HG02798 (cell line): ENCODE measurements around the gene CCL13.

ENCODE experiments used
- ATAC-seq: cut with Tn5 transposase; IDR thresholded peaks from one replicate; pipeline ENCODE4 v1.9.1; 2021; ENCODE audit warnings: mild to moderate bottlenecking; ENCODE audit not compliant: unreplicated experiment, poor library complexity

CCL13 gene

DNA sequence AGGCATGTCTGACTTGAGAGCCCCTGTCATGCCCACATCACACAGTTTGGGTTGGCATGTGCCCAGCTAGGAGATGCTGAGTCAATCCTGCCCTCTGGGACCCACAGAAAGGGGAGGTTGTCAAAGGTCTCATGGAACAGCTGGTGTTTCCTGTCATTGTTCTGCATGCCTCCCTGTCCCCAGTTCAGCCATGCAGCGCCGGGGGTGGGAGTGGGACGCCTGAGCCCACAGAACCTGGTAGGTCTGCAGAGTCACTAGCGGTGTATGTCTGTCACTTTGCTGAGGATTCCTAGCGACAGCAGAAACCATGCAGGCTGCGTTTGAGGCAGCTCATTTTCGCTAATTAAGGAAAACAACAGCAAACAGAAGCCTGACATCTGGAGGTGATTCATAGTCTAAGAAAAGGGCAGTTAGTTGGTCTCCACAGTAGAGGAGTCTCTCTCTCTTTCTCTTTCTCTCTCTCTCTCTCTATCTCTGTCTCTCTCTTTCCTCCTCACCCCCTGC, 26.4 kb downstream of the CCL13 start:
- ATAC-seq, result no peak

DNA sequence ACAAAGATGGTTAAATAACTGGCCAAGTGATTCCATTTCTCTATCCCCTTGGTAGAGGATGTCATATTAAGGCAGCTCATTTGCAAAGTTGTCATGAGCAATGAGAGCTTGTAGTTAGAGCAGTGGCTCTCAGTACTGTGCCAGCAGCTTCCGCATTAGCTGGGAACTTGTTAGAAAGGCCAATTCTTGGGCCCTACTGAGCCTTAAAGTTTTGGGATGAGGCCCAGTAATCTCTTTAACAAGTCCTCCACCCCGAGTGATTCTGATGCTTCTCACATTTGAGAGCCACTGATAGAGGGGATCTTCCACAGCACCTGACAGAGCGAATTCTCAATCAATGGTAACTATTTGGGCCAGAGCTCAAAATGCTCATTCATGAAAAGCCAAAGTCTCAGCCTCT, 26.9 kb downstream of the CCL13 start:
- no peak for ATAC-seq

DNA sequence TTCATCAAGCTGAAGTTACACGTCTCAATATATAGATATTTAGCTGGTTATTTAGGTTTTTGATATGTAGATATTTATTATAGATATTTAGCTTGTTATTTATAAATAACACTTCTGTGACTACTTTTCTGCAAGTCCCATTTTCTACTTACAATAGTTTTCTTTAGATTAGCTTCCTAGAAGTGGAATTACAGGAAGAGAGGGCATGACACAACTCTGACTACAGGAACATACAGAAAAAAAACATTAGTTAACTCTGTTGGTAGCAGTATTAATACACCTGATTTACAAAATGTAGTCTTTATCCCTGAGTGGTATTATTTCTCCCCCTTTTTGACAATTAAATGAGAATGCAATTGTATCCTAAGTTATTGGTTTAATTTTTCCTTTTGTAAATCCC, 28.0 kb downstream of the CCL13 start:
- no peak for ATAC-seq

DNA sequence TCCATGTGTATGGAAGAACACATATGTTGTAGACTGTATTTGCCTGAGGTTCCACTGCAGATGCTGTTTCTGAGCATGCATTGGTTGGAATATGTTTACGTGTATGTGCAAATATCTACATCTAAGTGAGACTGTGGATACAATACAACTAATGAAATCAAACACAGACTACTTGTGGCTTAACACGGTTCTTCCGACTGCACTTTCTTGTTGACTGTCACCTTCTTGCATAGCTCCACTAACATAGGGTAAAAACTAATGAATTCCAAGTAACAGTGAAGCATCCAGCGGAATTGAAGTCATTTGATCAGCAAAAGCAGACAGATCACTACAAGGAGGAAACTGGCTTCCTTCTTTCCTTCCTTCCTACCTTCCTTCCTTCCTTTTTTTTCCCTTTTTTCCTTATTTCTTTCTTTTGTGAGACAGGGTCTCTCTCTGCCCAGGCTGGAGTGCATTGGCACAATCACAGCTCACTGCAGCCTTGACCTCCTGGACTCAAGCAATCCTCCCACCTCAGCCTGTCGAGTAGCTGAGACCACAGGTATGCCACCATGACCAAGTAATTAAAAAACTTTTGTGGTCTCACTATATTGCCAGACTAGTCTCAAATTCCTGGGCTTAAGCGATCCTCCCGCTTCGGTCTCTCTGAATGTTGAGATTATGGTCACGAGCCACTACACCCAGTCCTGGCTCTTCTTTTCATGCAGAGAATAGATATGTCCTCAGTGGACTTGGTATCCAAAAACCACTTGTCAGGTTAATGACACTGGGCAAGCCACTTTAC, 28.7 kb downstream of the CCL13 start:
- ATAC-seq, result no peak

DNA sequence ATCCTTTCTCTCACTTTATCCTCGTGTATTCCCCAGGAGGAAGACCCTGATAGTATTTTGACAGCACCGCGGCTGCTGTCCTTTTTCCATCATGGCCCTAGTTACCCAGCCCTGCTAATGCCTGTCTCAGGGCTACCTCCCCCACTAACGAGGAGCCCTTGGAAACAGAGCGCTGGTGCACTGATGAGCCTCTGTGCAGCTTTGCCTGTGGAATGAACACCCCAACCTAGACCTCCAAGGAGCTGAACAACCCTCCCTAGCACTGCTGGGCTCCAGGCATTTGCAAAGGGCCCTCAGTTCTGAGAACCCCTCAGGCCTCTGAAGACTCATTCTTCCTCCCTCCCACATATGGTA, 30.0 kb downstream of the CCL13 start:
- no peak for ATAC-seq

DNA sequence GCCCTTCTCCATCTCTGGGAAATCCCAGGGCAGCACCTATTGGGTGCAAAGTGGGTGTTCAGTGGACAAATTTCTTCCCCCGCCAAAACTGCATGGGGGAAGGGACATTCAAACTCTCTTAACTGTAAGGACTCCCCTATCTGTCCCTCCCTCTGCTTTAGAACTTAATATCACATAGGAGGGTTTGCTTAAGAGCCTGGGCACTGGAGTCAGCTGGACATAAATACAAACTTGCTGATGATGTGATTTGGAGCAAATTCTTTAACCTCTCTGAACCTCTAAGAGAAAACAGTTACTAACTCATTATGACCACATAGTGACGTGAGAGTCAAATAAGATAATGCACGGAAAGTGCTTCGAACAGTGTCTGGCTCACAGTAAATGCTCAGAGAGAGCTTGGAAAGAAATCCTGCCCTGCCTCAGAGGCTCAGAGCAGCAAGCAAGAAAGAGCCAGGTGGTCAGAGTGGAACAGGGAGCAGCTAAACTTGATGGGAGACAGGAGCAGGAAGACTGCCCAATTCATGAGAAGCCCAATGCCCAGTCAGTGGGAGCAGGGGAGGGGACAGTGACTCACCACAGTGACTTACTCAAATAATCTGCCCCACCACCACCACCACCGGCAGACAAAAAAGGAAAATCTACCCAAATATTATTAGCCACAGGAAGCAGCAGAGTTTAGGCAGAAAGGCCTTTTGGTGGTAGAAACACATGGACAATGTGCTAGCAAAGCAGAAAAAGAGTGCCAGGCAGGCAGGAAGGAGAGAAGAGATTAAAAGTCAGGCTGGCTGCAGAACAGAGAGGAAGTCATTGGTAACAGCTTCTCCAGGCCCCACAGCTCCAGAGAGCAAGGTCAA, 30.6 kb downstream of the CCL13 start:
- ATAC-seq, result no peak

DNA sequence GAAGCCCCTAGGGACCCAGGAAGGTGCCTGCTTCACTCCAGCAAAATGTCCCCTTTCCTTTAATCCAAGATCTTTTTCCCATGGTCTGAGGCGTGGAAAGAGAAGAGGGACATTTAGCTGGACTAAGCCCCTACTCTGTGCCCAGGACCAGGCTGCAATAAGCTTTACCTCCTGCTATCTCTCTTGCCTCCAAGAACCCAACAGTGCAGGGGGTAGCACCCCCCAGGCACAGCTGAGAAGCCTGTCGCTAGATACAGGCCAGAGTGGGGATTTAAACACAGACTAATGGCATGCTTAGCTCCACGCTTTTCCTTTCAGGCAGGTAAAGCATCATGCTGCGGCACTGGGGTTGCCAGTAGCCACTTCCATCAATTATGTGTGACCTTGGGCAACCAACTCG, 31.3 kb downstream of the CCL13 start:
- ATAC-seq, result no peak

DNA sequence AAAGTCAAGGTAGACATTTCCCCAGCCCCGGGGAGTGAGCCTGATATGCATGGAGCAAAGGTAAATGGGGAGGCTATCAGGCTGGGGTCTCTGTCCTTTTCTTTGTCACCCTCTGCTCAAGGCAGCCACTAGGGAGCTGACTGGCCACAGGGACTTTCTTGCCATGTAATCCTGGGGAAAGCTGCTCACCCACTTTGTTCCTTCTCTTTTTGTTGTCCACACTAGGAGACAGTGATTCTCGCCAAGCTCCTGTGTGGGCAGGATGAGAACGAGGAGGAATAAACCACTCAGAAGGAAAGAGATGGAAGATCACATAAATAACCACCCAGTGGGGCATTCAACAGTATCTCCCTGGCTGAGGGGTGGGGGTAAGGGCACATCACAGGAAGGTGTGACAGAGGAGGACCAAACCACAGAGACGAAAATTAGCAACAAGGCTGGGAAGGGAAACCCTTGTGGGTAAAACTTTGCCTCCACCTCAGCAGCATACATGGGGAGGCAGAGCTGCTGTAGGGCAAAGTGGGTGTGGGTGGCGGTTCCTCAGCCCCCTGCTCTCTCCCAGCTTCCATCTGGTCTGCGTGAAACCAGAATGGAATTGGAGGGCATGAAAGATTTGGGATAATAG, 33.0 kb downstream of the CCL13 start:
- ATAC-seq, result no peak

DNA sequence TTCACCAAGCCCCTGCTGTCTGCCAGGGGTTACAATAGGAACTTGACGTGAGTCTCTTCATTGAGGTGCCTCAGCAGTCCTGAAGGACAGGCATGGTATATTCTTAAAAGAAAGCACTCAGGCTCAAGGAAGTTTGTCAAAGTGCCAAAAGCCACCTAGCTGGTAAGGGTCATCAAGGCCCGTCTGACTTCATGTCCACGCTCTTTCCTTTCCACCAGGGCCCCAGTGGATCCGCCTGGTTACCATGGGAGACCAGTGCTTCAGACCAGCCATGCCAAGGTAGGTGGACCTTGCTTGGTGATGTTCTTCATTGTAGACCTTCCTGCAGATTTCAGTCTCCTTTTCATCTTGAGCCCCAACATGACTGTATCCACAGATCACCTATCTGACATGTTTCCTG, 34.4 kb downstream of the CCL13 start:
- no peak for ATAC-seq

DNA sequence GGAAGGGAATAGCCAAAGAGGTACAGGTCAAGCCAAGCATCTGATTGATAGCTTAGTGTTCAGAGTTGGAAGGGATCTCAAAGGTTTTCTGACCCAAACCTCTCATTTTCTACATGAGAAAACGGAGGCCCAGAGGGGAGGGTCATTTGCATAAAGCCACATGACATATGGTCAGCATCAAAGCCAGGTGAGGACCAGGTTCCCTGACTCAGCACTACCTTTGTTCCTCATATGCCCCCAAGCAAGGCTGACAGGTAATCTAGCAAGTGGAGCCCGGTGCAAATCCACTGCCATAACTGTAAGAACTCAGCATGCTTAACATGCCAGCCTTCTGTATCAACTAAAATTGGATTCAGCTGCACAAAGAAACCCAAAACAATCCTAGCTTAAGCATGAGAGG, 35.0 kb downstream of the CCL13 start:
- no peak for ATAC-seq

DNA sequence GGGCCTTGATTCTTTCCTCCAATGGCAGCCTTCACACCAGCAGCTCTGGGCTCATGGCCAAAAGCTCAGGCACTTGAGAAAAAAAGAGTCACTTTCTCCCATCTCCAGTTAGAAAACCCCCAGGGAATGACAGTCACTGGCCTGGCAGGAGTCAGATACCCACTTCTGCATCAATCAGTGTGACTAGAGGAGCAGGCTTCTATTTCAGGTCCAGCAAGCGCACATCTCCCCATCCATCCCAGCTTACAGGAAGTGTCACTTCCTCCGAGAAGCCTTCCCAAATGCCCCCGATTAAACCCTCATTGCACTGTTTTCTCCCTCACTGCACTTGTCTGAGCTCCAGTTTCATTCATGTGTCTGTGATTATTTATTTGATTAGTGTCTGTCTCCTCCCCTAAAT, 37.1 kb downstream of the CCL13 start:
- no peak for ATAC-seq

DNA sequence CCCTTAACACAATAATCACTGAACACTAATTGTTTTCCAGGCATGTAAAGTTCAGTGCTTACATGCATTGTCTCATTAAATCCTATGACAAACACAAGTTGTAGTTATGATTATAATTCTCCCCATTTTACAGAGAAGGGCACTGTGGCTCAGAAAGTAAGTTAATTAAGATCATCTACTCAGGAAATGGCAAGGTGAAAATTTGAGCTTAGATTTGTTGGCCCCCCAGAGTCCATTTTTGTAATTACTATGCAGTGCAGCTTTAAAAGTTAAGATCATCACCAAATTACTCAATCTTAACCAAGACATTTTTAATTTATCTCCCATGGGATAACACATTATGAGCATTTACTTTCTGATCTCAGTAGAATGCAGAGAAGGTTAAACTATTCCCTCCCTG, 41.0 kb downstream of the CCL13 start:
- ATAC-seq, result no peak

DNA sequence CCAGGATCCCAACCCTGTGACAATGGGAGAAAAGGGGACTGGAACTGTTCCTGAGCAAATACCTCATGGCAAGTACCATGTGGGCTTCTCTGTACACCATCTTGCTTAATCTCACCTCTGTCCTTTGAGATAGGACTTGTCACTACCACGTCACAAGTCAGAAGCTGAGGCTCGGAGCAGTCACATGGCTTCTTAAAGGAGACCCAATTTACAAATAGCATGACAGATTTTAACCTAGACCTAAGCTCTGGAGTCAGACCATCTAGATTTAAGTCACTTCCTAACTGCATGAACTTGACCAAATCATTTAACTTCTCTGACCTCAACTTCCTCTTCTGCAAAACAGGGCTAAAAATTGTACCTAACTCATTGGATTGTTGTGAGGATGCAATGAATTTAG, 42.7 kb downstream of the CCL13 start:
- no peak for ATAC-seq

DNA sequence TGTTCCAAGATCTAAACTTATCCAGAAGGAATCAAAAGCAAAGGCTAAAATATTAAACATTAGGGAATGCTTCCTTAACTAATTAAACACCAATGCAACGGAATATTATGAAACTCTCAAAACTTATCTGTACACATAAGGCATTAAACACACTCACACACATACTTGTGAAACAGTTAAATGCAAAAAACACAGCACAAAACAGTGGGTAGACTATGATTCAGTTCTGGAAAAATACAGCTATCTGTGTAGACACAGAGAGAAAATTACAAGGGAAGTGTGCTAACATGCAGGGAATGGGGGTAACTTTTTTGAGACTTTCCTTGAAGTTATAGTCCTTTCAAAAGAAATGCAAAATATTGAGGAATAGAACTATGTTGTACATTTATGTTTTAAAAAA, 43.4 kb downstream of the CCL13 start:
- ATAC-seq, result no peak

DNA sequence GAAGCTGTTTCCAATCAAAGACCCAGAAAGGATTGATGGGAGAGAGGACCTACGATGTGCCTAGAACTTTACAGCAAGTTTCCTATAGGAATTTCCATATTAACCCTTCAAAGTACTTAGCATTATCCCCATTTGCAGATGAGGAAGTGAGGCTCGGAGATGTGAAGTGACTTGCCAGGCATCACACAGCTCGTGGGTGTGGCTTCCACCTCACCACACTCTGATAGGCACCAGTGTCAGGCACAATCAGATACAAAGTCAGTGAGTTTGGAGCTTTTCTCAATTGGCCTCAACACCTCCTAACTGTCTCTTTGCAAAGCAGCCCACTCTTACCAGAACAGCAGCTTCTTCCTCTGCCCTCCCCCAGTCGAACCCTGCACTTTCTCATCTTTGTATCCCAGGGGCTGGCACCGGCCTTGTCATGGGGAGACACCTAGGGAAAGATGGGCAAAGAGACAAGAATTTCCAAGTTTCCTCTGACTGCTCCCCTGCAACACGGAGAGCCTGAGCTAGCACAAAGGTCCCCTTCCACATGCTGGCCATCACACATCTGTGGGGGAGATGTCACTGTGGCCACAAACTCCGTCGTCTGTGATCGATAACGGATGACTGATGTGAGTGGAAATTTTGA, 44.1 kb downstream of the CCL13 start:
- no peak for ATAC-seq

DNA sequence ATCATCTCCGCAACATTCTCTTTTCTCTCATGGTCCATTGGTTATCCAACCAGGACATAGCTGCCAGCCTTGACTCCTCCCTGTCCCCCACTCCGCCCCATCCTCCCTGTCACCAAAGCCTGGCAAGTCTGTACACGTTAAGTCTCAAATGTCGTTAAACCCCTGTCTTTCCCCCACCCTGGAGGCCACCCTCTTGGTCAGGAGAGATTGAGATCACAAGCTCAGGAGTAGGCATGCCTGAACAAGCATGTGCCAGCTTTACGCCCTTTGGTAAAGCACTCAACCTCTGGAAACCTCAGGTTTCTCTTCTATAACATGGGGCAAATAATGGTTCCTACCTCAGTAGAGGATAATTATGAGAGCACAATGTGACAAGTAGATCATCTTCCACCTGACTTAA, 44.9 kb downstream of the CCL13 start:
- ATAC-seq, result no peak

DNA sequence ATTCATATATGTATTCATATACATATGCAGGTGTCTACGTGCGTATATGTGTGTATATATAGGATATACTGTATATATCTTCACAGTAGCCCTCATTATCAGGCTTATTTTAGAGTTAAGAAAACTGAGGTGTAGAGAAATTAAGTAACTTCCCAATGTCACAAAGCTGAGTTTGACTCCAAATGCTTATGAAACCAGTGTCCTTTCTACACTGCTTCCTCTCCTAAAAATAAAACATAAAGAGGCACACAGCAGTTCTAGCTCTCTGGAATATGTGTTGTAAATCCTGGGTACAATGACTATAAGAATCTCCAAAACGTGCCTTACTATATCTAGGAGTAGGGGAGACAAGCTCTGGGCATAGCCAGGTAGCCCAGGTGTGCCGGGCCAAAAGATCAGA, 46.7 kb downstream of the CCL13 start:
- ATAC-seq, result no peak

DNA sequence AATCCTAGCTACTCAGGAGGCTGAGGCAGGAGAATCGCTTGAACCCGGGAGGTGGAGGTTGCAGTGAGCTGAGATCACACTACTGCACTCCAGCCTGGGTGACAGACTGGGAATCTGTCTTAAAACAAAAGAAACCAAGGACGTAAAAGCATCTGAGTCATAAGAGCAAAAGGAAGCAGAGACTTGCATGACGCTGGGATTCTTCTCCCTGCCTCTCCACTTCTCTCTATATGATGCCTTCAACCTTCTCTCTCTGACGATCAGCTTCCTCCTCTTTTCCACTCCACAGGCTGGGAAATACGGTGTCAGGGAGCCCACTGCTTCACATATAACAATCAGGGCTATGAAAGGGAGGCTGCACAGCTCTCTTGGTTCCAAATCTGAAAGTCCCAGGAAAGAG, 49.9 kb downstream of the CCL13 start:
- ATAC-seq, result no peak
